Measurements from ENCODE around the gene EHMT1.

DNA sequence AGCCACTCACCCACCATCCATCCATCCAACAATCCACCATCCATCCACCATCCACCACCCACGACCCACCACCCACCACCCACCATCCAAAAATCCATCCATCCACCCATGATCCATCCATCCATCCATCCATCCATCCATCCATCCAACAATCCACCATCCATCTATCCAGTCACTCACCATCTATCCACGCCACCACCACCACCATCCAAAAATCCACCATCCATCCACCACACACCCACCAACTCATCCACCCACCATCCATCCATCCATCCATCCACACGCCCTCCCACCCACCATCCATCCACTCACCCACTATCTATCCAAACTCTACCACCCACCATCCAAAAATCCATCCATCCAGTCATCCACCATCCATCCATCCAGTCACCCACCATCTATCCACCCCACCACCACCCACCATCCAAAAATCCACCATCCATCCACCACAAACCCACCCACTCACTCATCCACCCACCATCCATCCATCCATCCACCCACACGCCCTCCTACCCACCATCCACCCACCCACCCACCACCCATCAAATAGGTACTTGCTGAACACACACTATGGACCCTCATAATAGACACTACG is 49.1 kb upstream of the EHMT1 start:
- TF ChIP-seq EZH2 (optimal IDR thresholded peaks at IDR 0.05; ENCODE audit: low read depth, low read length) (no peak), EZH2phosphoT487 (IDR thresholded peaks at IDR 0.05; ENCODE audit: low read length) (no peak)
- TF ChIP-seq, protein P1, sequence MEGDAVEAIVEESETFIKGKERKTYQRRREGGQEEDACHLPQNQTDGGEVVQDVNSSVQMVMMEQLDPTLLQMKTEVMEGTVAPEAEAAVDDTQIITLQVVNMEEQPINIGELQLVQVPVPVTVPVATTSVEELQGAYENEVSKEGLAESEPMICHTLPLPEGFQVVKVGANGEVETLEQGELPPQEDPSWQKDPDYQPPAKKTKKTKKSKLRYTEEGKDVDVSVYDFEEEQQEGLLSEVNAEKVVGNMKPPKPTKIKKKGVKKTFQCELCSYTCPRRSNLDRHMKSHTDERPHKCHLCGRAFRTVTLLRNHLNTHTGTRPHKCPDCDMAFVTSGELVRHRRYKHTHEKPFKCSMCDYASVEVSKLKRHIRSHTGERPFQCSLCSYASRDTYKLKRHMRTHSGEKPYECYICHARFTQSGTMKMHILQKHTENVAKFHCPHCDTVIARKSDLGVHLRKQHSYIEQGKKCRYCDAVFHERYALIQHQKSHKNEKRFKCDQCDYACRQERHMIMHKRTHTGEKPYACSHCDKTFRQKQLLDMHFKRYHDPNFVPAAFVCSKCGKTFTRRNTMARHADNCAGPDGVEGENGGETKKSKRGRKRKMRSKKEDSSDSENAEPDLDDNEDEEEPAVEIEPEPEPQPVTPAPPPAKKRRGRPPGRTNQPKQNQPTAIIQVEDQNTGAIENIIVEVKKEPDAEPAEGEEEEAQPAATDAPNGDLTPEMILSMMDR (IDR thresholded peaks at IDR 0.05; ENCODE audit: low read length), result no peak

All from MM.1S (cell line).